OCI-LY3 (cell line): ENCODE measurements around the gene STARD4.

Experiments used
- CTCF ChIP-seq: fragments of 200-600, 300-600 bp; sonication (generic); IDR thresholded peaks from 2 replicates; pipeline ENCODE4 v1.5.1; 2014; ENCODE audit warnings: antibody characterized with exemption, low read length, low read depth
- EZH2phosphoT487 ChIP-seq: fragments of 200-600 bp; shearing (Covaris generic); IDR thresholded peaks from 2 replicates; pipeline ENCODE4 v1.6.1; 2018; ENCODE audit warnings: antibody characterized with exemption, mixed run types, low read depth

GRCh38 chr5:111552896-111553295 is 40.6 kb upstream of the STARD4 start:
- TF ChIP-seq CTCF, result no peak
- TF ChIP-seq EZH2phosphoT487, result no peak
